PC-9 (cell line): ENCODE data around the gene ZNFX1. TPM values are rescaled to one million over a fixed set of nuclear protein-coding genes. Genes with fewer than 3 reads are reported as not detected.

Experiments used
- BruUV-seq: library from RNA; stranded (reverse); fragments of 400-500 nt; replicated peaks from 2 replicates; lab custom pipeline; 2021; lab: Mats Ljungman, UMichigan
- CTCF ChIA-PET: fragments of 300-600 bp; sonication (Branson Sonifier 250); formaldehyde crosslinking; loops from one replicate; lab custom pipeline; 2022; ENCODE audit warnings: antibody characterized with exemption; lab: Charles Lee
- POLR2A ChIA-PET: fragments of 300-600 bp; sonication (Branson Sonifier 250); formaldehyde crosslinking; loops from one replicate; lab custom pipeline; 2022; ENCODE audit warnings: antibody characterized with exemption; ENCODE audit not compliant: unreplicated experiment; lab: Charles Lee
- DNase-seq, 2 experiments: peaks; one replicate each; pipeline versions ENCODE4 v3.0.0 to v3.0.0-alpha.2; 2015 to 2022; ENCODE audit warnings: mixed read lengths in 1 of 2
- H2AFZ ChIP-seq: fragments of 200-600 bp; sonication (generic); 2 replicates; pipeline ENCODE4 v1.8.1; 2017; ENCODE audit warnings: antibody characterized with exemption
- H3F3A ChIP-seq: fragments of 200-600 bp; sonication (generic); 2 replicates; pipeline ENCODE4 v1.8.1; 2017; ENCODE audit warnings: antibody characterized with exemption, mild to moderate bottlenecking, low read depth; ENCODE audit not compliant: insufficient read depth
- H3K27ac ChIP-seq: fragments of 200-600 bp; sonication (generic); 2 replicates; pipeline ENCODE4 v1.6.1; 2016; ENCODE audit warnings: mixed run types
- H3K27me3 ChIP-seq: fragments of 200-600 bp; sonication (generic); 2 replicates; pipeline ENCODE4 v1.6.1; 2016; ENCODE audit warnings: low read depth, mixed run types; ENCODE audit not compliant: insufficient read depth
- H3K36me3 ChIP-seq: fragments of 200-600 bp; sonication (generic); 2 replicates; pipeline ENCODE4 v1.6.1; 2016; ENCODE audit warnings: low read depth, mixed run types
- H3K4me1 ChIP-seq: fragments of 200-600 bp; sonication (generic); replicated peaks from 2 replicates; pipeline ENCODE4 v1.6.1; 2016; ENCODE audit warnings: mixed run types; ENCODE audit not compliant: insufficient read depth
- H3K4me2 ChIP-seq: fragments of 200-600 bp; sonication (generic); 2 replicates; pipeline ENCODE4 v1.6.1; 2017; ENCODE audit warnings: mixed run types
- H3K4me3 ChIP-seq: fragments of 200-600 bp; sonication (generic); 2 replicates; pipeline ENCODE4 v1.6.1; 2016; ENCODE audit warnings: mixed run types
- H3K79me2 ChIP-seq: fragments of 200-600 bp; sonication (generic); 2 replicates; pipeline ENCODE4 v1.6.1; 2017; ENCODE audit warnings: low read depth, mixed run types
- H3K9me2 ChIP-seq: fragments of 200-600 bp; sonication (generic); 2 replicates; pipeline ENCODE4 v1.8.1; 2017; ENCODE audit warnings: mild to moderate bottlenecking; ENCODE audit not compliant: insufficient read depth
- H3K9me3 ChIP-seq: fragments of 200-600 bp; sonication (generic); 2 replicates; pipeline ENCODE4 v1.8.1; 2016; ENCODE audit warnings: low read depth; ENCODE audit not compliant: insufficient read depth
- H4K20me1 ChIP-seq: fragments of 200-600 bp; sonication (generic); 2 replicates; pipeline ENCODE4 v1.8.1; 2017; ENCODE audit not compliant: insufficient read depth
- EZH2 ChIP-seq: fragments of 200-600 bp; sonication (generic); IDR thresholded peaks from 2 replicates; pipeline ENCODE4 v1.8.0; 2017; ENCODE audit warnings: antibody characterized with exemption, low read depth
- intact Hi-C: fragments of 100-400 bp; cut with micrococcal nuclease; formaldehyde crosslinking; loops from one replicate; pipeline ENCODE4 v1.10.0; 2022; ENCODE audit not compliant: unreplicated experiment
- total RNA-seq: library from RNA; stranded (reverse); gene quantifications from 2 replicates; pipeline ENCODE4 v1.2.3, GENCODE V29; 2021
- TF ChIP-seq, protein P1 (sequence below): fragments of 200-600 bp; sonication (generic); conservative IDR thresholded peaks from 2 replicates; pipeline ENCODE4 v1.6.1; 2017; ENCODE audit warnings: mixed run types, antibody characterized with exemption, mild to moderate bottlenecking, moderate library complexity

The ZNFX1 gene
- total RNA-seq, 1 experiment from 2014 or later: 29.7 TPM

DNA sequence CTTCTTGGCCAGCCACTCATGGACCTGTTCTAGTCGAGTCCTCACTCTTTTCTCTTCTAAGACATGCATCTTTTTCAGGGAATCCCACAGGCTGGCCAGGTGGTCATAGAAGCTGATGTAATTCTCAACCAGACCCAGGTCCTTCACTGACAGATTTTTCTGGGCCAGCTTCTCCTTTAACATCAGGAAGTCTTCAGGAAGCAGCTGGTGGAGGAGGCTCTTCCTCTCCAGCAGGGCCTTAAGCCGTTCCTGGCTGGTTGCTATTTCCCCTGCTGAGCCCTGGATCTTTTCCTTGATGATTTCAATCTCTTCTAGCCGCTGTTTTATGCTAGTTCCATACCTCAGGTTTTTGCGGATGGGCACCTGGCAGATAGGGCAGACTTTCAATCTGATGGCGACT lies 30.1 kb downstream of the ZNFX1 start:
- TF ChIP-seq, protein P1, sequence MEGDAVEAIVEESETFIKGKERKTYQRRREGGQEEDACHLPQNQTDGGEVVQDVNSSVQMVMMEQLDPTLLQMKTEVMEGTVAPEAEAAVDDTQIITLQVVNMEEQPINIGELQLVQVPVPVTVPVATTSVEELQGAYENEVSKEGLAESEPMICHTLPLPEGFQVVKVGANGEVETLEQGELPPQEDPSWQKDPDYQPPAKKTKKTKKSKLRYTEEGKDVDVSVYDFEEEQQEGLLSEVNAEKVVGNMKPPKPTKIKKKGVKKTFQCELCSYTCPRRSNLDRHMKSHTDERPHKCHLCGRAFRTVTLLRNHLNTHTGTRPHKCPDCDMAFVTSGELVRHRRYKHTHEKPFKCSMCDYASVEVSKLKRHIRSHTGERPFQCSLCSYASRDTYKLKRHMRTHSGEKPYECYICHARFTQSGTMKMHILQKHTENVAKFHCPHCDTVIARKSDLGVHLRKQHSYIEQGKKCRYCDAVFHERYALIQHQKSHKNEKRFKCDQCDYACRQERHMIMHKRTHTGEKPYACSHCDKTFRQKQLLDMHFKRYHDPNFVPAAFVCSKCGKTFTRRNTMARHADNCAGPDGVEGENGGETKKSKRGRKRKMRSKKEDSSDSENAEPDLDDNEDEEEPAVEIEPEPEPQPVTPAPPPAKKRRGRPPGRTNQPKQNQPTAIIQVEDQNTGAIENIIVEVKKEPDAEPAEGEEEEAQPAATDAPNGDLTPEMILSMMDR: no peak
- TF ChIP-seq EZH2: no peak
- POLR2A ChIA-PET: no interaction called here
- no peaks in the 10 kb centered on the region for H3K4me1 ChIP-seq
- no peak overlapping the region for H3K4me3 ChIP-seq
- no TSS peak for BruUV-seq
- no peak for DNase-seq
- peaks cover 26% of the 10 kb centered on the region for H4K20me1 ChIP-seq
- no peaks in the 10 kb centered on the region for H3K79me2 ChIP-seq
- CTCF ChIA-PET: interaction anchor here (2.2 kb wide), 1 partner anchor 74 kb away, joined by 12 read pairs; no protein-coding TSS in a partner anchor
- H3F3A ChIP-seq: peaks cover 60% of the 10 kb centered on the region
- no peaks in the 10 kb centered on the region for H3K27me3 ChIP-seq
- H3K9me2 ChIP-seq: no peaks in the 10 kb centered on the region
- H3K27ac ChIP-seq: no peak overlapping the region
- peaks cover 35% of the 10 kb centered on the region for H3K36me3 ChIP-seq
- H3K4me2 ChIP-seq: no peak overlapping the region
- intact Hi-C loops: loop anchor here (5.0 kb wide), 1 partner anchor 285 kb away; no protein-coding TSS in a partner anchor
- no peak overlapping the region for H2AFZ ChIP-seq
- no peaks in the 10 kb centered on the region for H3K9me3 ChIP-seq

DNA sequence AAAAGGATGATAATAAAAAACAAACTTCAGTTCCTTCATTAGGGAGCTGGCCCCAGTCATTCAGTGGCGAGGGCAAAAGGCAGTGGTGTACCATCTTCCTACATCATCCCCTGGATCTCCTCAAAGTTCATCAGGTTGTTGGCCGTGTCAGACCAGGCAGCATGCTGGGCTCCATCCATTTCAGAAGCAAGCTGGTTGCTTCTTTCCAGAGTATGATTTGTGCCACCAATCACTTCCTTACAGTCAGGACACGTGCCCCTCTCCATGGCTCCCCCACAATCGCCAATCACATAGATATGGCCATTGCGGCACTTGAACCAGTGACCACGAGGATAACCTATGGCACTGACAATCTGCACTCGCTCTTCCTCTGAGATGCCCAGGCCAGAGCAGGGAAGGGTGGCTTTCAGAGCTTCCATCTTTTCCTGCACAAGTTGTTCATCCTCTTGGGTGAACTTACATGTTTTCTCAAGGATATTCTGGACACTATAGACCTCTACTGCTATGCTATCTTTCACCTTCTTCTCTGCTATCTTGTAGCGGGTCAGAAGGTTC lies 30.6 kb downstream of the ZNFX1 start:
- intact Hi-C loops: loop anchor here (5.0 kb wide), 1 partner anchor 285 kb away; no protein-coding TSS in a partner anchor
- Histone ChIP-seq H3K9me2 (no peaks in the 10 kb centered on the region), H2AFZ (no peak overlapping the region), H3K36me3 (peaks cover 39% of the 10 kb centered on the region), H3K4me1 (no peaks in the 10 kb centered on the region), H4K20me1 (peaks cover 26% of the 10 kb centered on the region), H3K27ac (no peak overlapping the region), H3K9me3 (no peaks in the 10 kb centered on the region), H3K4me2 (no peak overlapping the region), H3K79me2 (no peaks in the 10 kb centered on the region), H3K4me3 (no peak overlapping the region), H3F3A (peaks cover 61% of the 10 kb centered on the region), H3K27me3 (no peaks in the 10 kb centered on the region)
- CTCF ChIA-PET: interaction anchor here (0.6 to 2.2 kb wide), 3 partner anchors 13 to 74 kb away, joined by 4 to 12 read pairs (median 4); no protein-coding TSS in a partner anchor
- BruUV-seq: no TSS peak
- no peak for TF ChIP-seq EZH2
- TF ChIP-seq, protein P1: no peak
- POLR2A ChIA-PET: interaction anchor here (0.5 kb wide), 1 partner anchor 21 kb away, joined by 13 read pairs; no protein-coding TSS in a partner anchor
- no peak for DNase-seq

DNA sequence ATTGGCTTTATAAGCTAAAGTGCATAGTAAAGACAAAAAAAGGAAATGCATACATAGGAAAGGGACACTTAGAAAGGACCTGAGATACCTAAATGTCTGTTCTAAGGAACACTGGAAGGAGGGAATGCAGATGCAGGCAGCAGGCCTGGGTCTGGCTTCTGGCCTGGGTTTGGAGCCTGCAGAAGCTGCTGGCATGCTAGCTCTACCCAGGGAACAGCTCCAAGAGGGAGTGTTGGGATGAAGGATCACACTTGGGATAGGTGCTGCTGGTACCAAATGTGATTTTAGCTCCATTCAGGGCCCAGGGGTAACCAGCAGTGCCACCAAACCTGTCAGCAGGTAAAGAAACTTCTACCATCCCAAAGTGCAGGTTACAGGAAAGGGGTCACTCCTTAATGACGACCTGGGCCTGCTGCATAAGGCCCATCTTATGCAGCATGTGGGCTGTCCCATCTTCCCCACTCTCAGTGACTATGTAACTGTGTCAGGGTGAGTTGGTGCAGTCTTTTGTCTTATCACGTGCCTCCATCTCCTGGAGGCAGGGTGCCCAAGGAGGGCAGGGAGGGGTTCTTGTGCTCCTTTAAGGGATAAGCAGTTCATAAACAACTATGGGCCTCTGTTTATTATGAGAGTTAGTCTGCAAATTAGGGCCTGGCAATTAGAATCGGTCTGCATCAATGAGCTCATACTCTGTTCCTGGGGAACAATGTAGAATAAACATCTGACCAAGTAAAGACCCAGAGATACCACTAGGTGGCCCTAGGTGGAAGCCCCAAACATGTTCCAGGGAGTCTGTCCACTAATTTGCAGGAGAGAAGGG lies 31.7 kb downstream of the ZNFX1 start:
- Histone ChIP-seq H3K4me1 (no peaks in the 10 kb centered on the region), H2AFZ (no peak overlapping the region), H3F3A (peaks cover 61% of the 10 kb centered on the region), H3K79me2 (no peaks in the 10 kb centered on the region), H3K27ac (no peak overlapping the region), H3K4me3 (no peak overlapping the region), H3K9me3 (no peaks in the 10 kb centered on the region), H3K36me3 (peaks cover 36% of the 10 kb centered on the region), H3K9me2 (no peaks in the 10 kb centered on the region), H4K20me1 (peaks cover 26% of the 10 kb centered on the region), H3K27me3 (no peaks in the 10 kb centered on the region), H3K4me2 (no peak overlapping the region)
- CTCF ChIA-PET: interaction anchor here (0.5 to 2.2 kb wide), 12 partner anchors 17 to 572 kb away, joined by 3 to 12 read pairs (median 4); no protein-coding TSS in a partner anchor
- BruUV-seq: no TSS peak
- DNase-seq: peak; percentile 39 to 52
- TF ChIP-seq, protein P1: peak; percentile 82
- no peak for TF ChIP-seq EZH2
- intact Hi-C loops: loop anchor here (1.0 to 5.0 kb wide), 2 partner anchors 77 to 286 kb away; no protein-coding TSS in a partner anchor
- POLR2A ChIA-PET: interaction anchor here (0.5 to 0.8 kb wide), 5 partner anchors 22 to 625 kb away, joined by 3 to 13 read pairs (median 6); no protein-coding TSS in a partner anchor
